HG02943 (cell line): ENCODE measurements around the gene ASCC2.

ENCODE experiments used
- ATAC-seq: cut with Tn5 transposase; IDR thresholded peaks from one replicate; pipeline ENCODE4 v1.9.1; 2021; ENCODE audit warnings: mild to moderate bottlenecking, low read depth, moderate library complexity; ENCODE audit not compliant: unreplicated experiment

The ASCC2 gene

GRCh38 chr22:29820961-29821290, 17.1 kb downstream of the ASCC2 start:
- no peak for ATAC-seq

DNA sequence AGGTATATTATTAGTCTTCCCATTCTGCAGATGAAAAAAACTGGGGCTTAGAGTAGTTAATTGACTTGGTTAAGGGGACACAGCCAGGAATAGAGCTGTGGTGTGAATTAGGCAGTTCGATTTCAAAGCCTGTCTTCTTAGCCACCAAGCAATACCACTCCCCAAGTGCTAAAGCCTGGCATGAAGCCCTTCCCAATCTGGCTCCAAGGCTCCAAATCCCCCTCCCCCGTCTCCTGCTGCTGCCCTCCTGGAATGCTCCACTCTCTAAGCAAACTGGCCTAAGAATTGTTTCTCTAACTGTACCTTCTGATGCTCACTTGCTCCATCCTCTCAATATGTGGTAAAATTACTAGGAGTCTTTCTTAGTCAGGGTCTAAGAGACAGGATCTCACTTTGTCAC, 18.6 kb downstream of the ASCC2 start:
- no peak for ATAC-seq

GRCh38 chr22:29817724-29818123, 20.4 kb downstream of the ASCC2 start:
- ATAC-seq = no peak

- ATAC-seq = no peak
Observed at GRCh38 chr22:29816980-29817379, 21.1 kb downstream of the ASCC2 start.

- ATAC-seq = no peak
Observed at GRCh38 chr22:29816539-29816938, 21.5 kb downstream of the ASCC2 start.

DNA sequence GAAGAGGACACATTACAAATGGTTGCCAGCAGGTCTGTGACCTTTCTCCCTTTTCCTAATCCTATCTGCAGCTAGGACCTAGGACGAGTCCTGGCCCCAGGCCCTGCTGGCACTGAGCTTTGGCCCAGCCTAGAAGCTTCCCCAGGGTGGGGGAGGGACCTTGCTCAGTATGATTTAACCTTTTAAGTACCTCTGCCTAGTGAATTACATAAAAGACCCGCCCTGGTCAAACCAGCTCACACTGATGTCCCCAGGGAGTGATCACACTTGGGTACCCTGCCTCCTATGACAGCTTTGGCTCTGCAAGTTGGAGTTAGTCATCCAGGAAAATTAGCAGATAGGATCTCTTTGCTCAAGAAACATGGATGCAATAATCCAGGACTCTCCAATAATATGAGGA, 21.9 kb downstream of the ASCC2 start:
- ATAC-seq = no peak

GRCh38 chr22:29815580-29815979, 22.5 kb downstream of the ASCC2 start:
- no peak for ATAC-seq

- ATAC-seq = no peak
Observed at GRCh38 chr22:29814003-29814402, 24.1 kb downstream of the ASCC2 start.

DNA sequence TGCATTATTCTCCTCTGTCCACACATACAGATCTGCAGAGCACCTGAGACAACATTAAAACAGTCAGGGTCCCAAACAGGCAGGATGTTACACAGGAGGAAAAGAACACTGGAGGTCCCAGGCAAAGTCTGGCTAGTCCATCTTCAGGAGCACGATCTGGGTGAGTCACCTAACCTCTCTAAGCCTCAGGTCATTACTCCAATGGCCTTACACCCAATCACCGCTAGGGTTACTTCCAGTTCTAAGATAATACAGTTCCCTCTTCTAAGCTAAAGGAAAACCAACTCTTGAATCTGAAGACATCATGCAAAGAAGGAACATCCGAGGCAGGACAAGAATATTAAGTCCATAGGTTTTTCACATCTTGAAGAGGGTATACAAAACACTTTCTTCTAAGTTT, 24.5 kb downstream of the ASCC2 start:
- ATAC-seq = no peak

- ATAC-seq = no peak
Observed at GRCh38 chr22:29813126-29813525, 24.9 kb downstream of the ASCC2 start.

DNA sequence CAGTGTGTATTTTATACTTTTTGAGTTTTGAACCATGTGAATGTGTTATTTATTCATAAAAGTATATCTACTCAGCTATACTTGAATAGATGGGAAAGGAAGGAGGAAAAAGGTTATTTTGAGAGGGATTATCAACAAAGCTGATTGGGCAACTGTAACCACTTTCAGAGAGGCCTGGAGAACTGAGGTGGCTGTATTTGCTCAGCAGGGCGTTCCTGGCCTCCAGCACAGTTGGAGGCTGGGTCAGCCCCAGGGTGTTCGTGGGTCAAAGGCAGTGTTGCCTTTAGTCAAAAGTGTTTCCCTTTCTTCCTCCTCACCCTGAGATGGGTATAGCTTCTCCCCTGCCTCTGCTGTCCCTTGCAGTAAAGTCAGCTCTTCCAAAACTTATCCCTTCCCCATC, 26.7 kb downstream of the ASCC2 start:
- no peak for ATAC-seq

GRCh38 chr22:29810216-29810615, 27.9 kb downstream of the ASCC2 start:
- no peak for ATAC-seq

DNA sequence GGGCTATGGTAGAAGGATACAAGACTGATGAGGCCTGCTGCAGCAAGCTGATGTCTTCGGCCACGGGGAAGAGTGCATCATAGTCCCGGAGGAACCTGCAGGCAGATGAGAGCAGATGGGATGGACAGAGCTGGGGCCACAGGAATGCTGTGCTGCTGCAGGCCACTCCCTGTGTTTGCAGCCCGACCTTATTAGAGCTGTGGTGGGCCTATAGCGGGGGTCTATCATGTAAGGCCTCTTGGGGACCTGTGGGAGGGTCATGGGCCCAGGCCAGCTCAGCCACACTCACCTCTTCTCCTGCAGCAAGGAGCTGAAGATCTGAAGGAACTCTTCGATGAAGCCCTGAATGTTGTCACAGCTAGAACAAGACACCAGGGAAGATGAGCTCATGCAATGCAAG, 31.9 kb downstream of the ASCC2 start:
- ATAC-seq = no peak

DNA sequence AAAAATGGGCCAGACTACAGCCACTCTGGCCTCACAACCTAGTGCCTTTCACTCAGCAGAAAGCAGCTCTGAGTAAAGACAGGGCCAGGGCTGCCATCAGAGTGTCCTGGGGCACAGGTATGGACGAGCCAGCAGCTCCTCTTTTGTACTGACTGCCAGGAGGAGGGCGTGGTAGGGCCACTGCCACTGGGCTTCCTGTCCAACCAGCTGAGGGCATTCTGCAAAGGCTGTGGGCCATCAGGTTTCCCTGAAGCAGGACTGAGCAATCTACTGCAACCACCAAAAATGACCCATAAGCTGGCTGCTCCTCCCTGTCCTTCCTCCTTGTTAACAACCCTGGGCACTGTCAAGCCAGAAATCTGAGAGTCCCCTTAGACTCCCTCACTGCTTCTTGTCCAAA, 33.1 kb downstream of the ASCC2 start:
- ATAC-seq = no peak

- no peak for ATAC-seq
Observed at GRCh38 chr22:29803190-29803589, 34.9 kb downstream of the ASCC2 start.

- no peak for ATAC-seq
Observed at GRCh38 chr22:29801796-29802195, 36.3 kb downstream of the ASCC2 start.

GRCh38 chr22:29801153-29801552, 36.9 kb downstream of the ASCC2 start:
- ATAC-seq = no peak

DNA sequence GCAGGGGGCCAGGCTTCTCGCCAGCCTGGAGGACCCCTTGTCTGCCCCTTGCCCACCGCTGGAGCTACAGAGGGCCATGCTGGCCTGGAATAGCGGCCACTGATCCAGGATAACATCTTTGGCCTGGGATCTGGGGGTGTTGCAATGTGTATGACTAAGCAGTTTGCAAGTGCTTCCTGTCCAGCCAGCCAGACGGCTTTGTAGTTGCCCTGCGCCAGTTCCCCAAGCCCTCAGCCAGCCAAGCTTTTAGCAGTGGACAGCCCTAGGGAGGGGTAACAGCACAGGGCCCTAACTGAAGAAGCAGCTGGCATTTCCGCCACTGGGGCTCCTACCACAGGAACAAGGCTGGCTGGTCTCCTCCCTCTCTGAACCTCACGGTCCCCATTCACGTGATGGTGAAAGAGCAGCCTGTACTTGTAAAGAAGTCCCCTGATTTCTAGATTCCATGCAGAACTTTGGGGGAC, 38.8 kb downstream of the ASCC2 start:
- ATAC-seq = no peak

GRCh38 chr22:29798801-29799200, 39.3 kb downstream of the ASCC2 start:
- no peak for ATAC-seq

DNA sequence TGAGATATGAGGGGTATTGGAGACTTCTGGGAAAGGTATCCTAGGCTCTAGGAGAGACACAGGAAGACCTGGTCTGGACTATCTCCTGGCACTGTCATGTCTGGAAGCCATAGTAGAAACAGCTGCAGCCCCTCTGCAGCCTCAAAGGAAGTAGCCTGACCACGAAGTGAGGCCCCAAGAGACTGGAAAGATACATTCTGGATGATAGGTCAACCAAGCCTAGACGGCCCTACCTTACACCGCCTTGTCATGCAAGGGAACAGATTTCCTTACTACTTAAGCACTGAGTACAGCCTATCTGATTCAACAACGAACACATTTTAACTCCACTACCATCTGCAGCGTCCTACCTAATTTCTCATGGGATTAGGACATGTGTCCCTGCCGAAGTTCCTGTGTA, 39.8 kb downstream of the ASCC2 start:
- no peak for ATAC-seq

DNA sequence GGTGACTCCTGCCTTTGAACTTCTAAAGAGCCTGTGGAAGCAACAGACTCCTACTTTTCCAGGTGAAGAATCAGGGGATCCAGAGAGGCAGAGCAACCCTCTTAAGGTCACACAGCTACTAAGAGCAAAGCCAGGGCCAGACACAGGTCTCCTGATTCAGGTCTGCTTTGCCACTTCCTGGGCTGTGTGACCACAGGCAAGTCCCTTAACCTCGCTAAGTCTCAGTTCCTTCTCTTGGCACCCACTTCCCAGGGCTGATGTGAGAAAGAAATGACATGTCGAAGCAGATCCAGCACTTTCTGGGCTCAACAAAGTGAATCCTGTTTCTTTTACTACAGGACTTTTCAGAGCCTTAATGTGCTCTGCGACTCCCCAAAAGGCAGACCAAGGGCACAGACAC, 40.7 kb downstream of the ASCC2 start:
- ATAC-seq = no peak

DNA sequence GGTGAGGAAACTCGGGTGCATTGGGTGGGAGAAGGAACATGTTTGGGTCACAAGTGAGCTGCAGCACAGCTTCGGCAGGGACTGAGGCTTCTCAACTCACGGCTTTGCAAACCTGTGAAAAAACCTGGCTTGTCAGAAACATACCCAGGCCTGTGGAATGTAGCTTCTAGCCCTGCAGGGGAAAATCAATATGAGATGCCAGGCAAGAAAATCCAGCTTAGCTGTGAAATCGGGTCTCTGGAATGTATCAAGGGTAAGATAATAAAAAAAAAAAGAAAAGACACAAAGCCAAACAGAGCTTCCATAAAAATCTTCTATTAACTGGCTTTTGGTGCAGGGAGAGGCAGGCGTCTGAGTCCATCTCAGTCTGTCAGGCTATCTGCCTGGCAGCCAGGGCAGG, 42.4 kb downstream of the ASCC2 start:
- no peak for ATAC-seq

- no peak for ATAC-seq
Observed at GRCh38 chr22:29793396-29793795, 44.7 kb downstream of the ASCC2 start.

DNA sequence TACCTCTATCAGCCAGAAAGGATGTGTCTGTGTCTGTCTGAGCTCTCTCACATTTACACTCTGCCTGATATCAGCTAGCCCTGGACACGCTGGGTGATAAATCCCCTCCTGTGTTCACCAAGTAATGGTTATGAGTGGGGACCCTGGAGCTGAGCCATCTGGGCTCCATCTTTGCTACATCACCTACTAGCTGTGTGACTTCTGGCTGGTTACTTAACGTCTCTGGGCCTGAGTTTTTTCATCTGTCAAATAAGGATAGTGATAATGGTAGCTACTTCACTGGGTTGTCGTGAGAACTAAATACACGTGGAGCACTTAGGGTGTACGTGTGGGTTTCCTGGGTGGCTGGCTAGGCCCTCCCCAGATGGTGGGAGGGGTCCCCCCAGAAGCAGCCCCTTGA, 48.0 kb downstream of the ASCC2 start:
- no peak for ATAC-seq
